Measurements from ENCODE around the gene NEO1.

The NEO1 gene

DNA sequence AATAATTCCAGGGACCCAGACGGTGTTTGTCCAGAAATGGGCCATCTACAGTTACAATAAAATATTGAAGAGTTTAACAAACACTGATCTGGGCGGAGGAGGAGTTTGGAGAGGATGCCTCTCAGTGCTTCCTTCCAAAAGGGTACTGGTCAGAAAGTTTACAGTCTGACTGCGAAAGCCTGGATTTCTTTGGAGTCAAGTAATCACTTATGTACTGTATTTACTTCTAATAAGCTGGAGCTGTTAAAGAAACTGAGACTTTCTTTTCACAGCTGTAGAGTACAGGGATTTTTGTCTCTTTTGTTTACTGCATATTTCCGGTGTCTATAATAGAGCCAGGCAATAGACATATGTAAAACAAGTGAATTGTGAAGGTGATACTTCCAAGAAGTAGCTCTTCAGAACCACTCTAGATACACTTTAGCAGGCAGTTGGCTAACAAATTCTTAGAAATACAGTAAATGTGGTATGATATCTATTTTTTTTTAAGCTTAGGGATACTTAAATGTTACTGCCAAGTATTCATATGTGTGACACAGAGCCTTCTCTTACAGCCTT is 22.1 kb upstream of the NEO1 start:
- Histone ChIP-seq H3K9ac (ENCODE audit: low read depth in 1 of 2, low read length in 2 of 2) (no peak overlapping the region), H3K4me1 (ENCODE audit: control insufficient read depth in 2 of 2, insufficient read depth in 2 of 2, low read length in 2 of 2) (peaks cover 0 to 12% of the 10 kb centered on the region in 2 donors), H3K9me3 (ENCODE audit: control insufficient read depth in 2 of 2, low read length in 2 of 2) (no peaks in the 10 kb centered on the region), H3K27ac (ENCODE audit: low read depth in 2 of 2, low read length in 2 of 2) (no peak overlapping the region), H3K4me3 (ENCODE audit: low read length in 2 of 2) (no peak overlapping the region), H3K27me3 (ENCODE audit: control insufficient read depth in 2 of 2, insufficient read depth in 2 of 2, low read length in 2 of 2) (no peaks in the 10 kb centered on the region), H3K36me3 (ENCODE audit: control insufficient read depth in 2 of 2, insufficient read depth in 2 of 2, low read length in 2 of 2) (no peaks in the 10 kb centered on the region)

DNA sequence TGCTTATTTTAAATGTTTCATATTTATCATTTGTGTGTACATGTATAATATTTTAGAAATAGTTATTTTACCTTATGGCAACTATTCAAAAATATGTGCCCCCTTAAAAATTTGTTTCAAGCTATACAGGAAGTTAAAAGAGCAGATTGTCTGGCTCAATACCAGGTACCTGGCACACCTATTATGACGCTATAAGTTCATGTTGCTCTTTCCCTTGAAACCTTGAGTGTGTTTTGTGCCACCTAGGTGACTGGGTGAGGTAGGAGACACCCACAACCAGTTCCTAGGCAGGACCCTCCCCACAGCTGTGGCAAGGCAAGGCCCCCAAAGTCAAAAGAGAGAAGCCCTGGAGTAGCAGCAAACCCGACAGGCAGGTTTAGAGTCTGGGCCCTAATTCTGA is 20.6 kb upstream of the NEO1 start:
- no peak overlapping the region for H3K27ac ChIP-seq (ENCODE audit: low read depth in 2 of 2, low read length in 2 of 2)
- no peaks in the 10 kb centered on the region for H3K27me3 ChIP-seq (ENCODE audit: control insufficient read depth in 2 of 2, insufficient read depth in 2 of 2, low read length in 2 of 2)
- peaks cover 0 to 12% of the 10 kb centered on the region in 2 donors for H3K4me1 ChIP-seq (ENCODE audit: control insufficient read depth in 2 of 2, insufficient read depth in 2 of 2, low read length in 2 of 2)
- no peaks in the 10 kb centered on the region for H3K9me3 ChIP-seq (ENCODE audit: control insufficient read depth in 2 of 2, low read length in 2 of 2)
- H3K9ac ChIP-seq (ENCODE audit: low read depth in 1 of 2, low read length in 2 of 2) = no peak overlapping the region
- no peaks in the 10 kb centered on the region for H3K36me3 ChIP-seq (ENCODE audit: control insufficient read depth in 2 of 2, insufficient read depth in 2 of 2, low read length in 2 of 2)
- H3K4me3 ChIP-seq (ENCODE audit: low read length in 2 of 2) = no peak overlapping the region

DNA sequence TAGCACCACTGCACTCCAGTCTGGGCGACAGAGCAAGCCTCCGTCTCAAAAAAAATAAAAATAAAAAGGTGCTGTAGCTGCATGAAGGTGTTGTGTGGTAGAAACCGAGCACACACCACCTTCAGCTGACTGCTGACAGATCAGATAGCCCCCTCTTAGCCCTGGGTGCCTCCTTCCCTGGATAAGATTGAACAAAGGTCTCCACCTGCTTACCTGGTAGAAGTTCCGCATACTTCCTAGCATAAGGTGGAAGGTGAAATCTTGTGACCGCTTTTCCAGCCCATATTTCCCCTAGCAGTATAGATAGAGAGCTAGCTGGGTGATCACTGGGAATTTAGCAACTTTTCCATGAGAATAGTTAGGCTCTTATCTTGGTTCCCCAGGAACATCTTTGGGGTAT is 18.7 kb upstream of the NEO1 start:
- no peak overlapping the region for H3K27ac ChIP-seq (ENCODE audit: low read depth in 2 of 2, low read length in 2 of 2)
- no peaks in the 10 kb centered on the region for H3K27me3 ChIP-seq (ENCODE audit: control insufficient read depth in 2 of 2, insufficient read depth in 2 of 2, low read length in 2 of 2)
- H3K36me3 ChIP-seq (ENCODE audit: control insufficient read depth in 2 of 2, insufficient read depth in 2 of 2, low read length in 2 of 2) = no peaks in the 10 kb centered on the region
- H3K9me3 ChIP-seq (ENCODE audit: control insufficient read depth in 2 of 2, low read length in 2 of 2) = no peaks in the 10 kb centered on the region
- H3K9ac ChIP-seq (ENCODE audit: low read depth in 1 of 2, low read length in 2 of 2) = no peak overlapping the region
- H3K4me1 ChIP-seq (ENCODE audit: control insufficient read depth in 2 of 2, insufficient read depth in 2 of 2, low read length in 2 of 2) = peaks cover 0 to 5% of the 10 kb centered on the region in 2 donors
- H3K4me3 ChIP-seq (ENCODE audit: low read length in 2 of 2) = no peak overlapping the region

DNA sequence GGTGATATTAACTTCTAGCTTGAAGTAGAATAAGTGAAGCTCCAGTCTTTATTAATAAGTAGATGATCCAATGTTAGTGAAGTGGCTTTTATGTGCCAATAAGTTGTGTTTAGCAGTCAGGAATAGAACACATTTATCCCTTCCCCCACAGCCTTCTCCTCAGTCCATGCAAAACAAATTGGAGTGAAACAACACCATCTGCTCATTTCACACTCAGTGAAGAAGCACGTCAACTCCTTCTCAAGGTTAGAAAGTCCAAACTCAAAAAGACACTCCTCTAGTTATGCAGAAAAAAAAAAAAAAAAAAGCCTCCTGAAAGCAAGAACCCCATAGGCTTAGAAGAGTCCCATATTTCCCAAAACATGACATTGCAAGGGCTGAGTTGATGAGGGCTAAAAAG is 18.0 kb upstream of the NEO1 start:
- Histone ChIP-seq H3K9me3 (ENCODE audit: control insufficient read depth in 2 of 2, low read length in 2 of 2) (no peaks in the 10 kb centered on the region), H3K4me1 (ENCODE audit: control insufficient read depth in 2 of 2, insufficient read depth in 2 of 2, low read length in 2 of 2) (peaks cover 0 to 2% of the 10 kb centered on the region in 2 donors), H3K27me3 (ENCODE audit: control insufficient read depth in 2 of 2, insufficient read depth in 2 of 2, low read length in 2 of 2) (no peaks in the 10 kb centered on the region), H3K4me3 (ENCODE audit: low read length in 2 of 2) (no peak overlapping the region), H3K36me3 (ENCODE audit: control insufficient read depth in 2 of 2, insufficient read depth in 2 of 2, low read length in 2 of 2) (no peaks in the 10 kb centered on the region), H3K27ac (ENCODE audit: low read depth in 2 of 2, low read length in 2 of 2) (no peak overlapping the region), H3K9ac (ENCODE audit: low read depth in 1 of 2, low read length in 2 of 2) (no peak overlapping the region)

DNA sequence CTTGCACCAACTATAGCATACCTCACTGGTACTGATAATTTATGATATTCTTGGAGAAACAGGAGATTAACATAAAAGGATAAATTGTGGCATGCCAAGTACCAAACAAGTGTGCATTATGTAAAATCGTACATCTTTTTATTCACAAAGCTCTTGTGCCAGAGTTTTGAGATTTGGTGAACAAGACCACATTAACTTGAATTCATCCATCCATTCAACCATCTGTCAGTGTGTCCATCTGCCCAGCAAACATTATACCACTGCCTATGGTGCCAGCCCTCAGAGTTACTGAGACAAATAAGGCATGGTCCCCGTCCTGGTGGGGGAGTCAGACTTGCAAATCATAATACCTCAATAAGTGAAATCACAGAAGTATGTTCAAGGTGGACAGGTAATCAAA is 17.0 kb upstream of the NEO1 start:
- Histone ChIP-seq H3K27me3 (ENCODE audit: control insufficient read depth in 2 of 2, insufficient read depth in 2 of 2, low read length in 2 of 2) (no peaks in the 10 kb centered on the region), H3K9me3 (ENCODE audit: control insufficient read depth in 2 of 2, low read length in 2 of 2) (no peaks in the 10 kb centered on the region), H3K4me1 (ENCODE audit: control insufficient read depth in 2 of 2, insufficient read depth in 2 of 2, low read length in 2 of 2) (peaks cover 0 to 2% of the 10 kb centered on the region in 2 donors), H3K4me3 (ENCODE audit: low read length in 2 of 2) (no peak overlapping the region), H3K9ac (ENCODE audit: low read depth in 1 of 2, low read length in 2 of 2) (no peak overlapping the region), H3K27ac (ENCODE audit: low read depth in 2 of 2, low read length in 2 of 2) (no peak overlapping the region), H3K36me3 (ENCODE audit: control insufficient read depth in 2 of 2, insufficient read depth in 2 of 2, low read length in 2 of 2) (no peaks in the 10 kb centered on the region)

DNA sequence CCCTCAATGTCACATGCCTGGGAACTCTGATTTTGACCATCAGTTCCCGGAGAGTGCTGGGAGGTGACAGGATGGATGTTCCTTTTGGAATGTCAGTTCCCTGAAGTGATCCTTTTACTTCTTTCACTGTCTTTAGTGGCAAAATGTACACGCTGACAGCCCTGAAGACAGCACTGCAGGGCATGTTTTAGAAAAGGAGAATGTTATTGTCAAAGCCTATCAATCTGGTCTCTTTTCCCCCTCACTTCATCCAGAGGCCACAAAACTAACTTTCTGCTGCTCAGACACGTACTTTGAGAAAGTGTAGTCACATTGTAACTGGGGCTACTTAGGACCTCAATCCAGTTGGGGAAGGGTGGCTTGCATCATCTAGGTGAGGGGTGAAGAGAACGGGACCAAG is 14.0 kb upstream of the NEO1 start:
- H3K27ac ChIP-seq (ENCODE audit: low read depth in 2 of 2, low read length in 2 of 2) = no peak overlapping the region

DNA sequence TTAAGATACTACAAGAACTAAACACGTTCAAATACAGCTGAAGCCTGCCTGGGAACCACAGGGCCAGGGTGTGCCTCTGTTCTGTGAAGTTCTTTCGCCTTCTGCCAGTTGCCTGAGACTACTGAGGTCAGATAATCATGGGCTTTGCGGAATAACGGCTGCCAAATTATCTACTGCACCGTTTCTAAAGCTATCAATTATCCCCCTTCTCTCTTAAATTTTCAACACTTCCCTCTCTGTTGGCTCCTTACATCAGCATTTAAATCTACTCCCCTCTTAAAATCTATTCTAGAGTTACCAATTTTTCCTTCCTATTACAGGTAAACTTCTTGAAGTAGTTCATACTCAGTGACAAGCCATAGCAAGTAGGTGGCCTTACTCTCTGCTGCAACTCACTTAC is 6.2 kb upstream of the NEO1 start:
- H3K36me3 ChIP-seq (ENCODE audit: control insufficient read depth in 2 of 2, insufficient read depth in 2 of 2, low read length in 2 of 2) = no peaks in the 10 kb centered on the region
- no peak overlapping the region for H3K4me3 ChIP-seq (ENCODE audit: low read length in 2 of 2)
- peaks cover 0 to 4% of the 10 kb centered on the region in 2 donors for H3K4me1 ChIP-seq (ENCODE audit: control insufficient read depth in 2 of 2, insufficient read depth in 2 of 2, low read length in 2 of 2)
- no peak overlapping the region for H3K9ac ChIP-seq (ENCODE audit: low read depth in 1 of 2, low read length in 2 of 2)
- no peaks in the 10 kb centered on the region for H3K9me3 ChIP-seq (ENCODE audit: control insufficient read depth in 2 of 2, low read length in 2 of 2)
- H3K27me3 ChIP-seq (ENCODE audit: control insufficient read depth in 2 of 2, insufficient read depth in 2 of 2, low read length in 2 of 2) = no peaks in the 10 kb centered on the region
- no peak overlapping the region for H3K27ac ChIP-seq (ENCODE audit: low read depth in 2 of 2, low read length in 2 of 2)

More for the DNA sequence above, 14.0 kb upstream of the NEO1 start:
- Histone ChIP-seq H3K4me1 (ENCODE audit: control insufficient read depth in 2 of 2, insufficient read depth in 2 of 2, low read length in 2 of 2) (no peaks in the 10 kb centered on the region), H3K4me3 (ENCODE audit: low read length in 2 of 2) (no peak overlapping the region), H3K9me3 (ENCODE audit: control insufficient read depth in 2 of 2, low read length in 2 of 2) (no peaks in the 10 kb centered on the region), H3K9ac (ENCODE audit: low read depth in 1 of 2, low read length in 2 of 2) (no peak overlapping the region), H3K27me3 (ENCODE audit: control insufficient read depth in 2 of 2, insufficient read depth in 2 of 2, low read length in 2 of 2) (no peaks in the 10 kb centered on the region), H3K36me3 (ENCODE audit: control insufficient read depth in 2 of 2, insufficient read depth in 2 of 2, low read length in 2 of 2) (no peaks in the 10 kb centered on the region)

DNA sequence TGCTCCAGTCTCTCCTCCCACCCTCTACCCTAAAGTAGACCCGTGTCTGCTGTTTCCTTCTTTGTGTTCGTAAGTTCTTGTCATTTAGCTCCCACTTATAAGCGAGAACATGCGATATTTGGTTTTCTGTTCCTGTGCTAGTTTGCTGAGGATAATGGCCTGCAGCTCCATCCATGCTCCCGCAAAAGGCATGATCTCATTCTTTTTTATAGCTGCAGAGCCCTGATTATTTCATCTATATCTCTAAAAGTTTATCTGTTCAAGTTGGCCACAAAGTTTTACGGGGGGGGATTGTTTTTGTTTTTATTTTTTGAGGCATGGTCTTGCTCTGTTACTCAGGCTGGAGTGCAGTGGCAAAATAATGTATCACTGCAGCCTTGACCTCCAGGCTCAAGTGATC is 4.4 kb upstream of the NEO1 start:
- H3K36me3 ChIP-seq (ENCODE audit: control insufficient read depth in 2 of 2, insufficient read depth in 2 of 2, low read length in 2 of 2) = no peaks in the 10 kb centered on the region
- no peak overlapping the region for H3K27ac ChIP-seq (ENCODE audit: low read depth in 2 of 2, low read length in 2 of 2)
- H3K4me3 ChIP-seq (ENCODE audit: low read length in 2 of 2) = no peak overlapping the region
- H3K27me3 ChIP-seq (ENCODE audit: control insufficient read depth in 2 of 2, insufficient read depth in 2 of 2, low read length in 2 of 2) = no peaks in the 10 kb centered on the region
- H3K9ac ChIP-seq (ENCODE audit: low read depth in 1 of 2, low read length in 2 of 2) = no peak overlapping the region
- no peaks in the 10 kb centered on the region for H3K9me3 ChIP-seq (ENCODE audit: control insufficient read depth in 2 of 2, low read length in 2 of 2)
- H3K4me1 ChIP-seq (ENCODE audit: control insufficient read depth in 2 of 2, insufficient read depth in 2 of 2, low read length in 2 of 2) = peaks cover 0 to 6% of the 10 kb centered on the region in 2 donors

DNA sequence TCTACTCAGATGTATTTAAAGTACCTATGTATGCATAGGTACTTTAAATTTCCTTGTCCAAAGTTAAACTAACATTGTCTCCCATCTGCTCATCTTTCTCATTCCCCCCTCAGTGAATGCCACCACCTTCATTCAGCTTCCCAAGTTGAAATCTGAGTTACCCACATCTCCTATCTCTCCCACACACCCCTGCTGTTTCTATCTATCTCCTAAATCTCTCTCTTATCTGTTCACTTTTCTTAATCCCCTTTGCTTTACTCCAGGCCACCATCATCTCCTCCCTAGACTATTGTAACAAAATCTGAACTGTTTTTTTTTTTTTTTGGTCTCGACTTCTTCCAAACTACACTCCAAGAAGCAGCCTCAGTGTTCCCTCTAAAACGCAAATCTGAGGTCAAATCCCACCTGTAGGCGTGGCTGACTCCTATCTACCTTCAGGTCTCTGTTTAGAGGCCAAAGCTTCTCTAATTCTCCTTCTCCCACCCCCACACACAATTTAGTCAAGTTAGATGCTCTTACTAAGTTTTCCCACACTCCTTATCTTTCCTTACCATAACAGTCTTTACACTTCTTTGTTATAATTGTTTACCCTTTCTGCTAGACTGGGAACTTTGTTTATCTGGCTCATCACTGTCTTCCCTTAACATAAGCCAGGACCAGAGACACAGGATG is 3.5 kb upstream of the NEO1 start:
- Histone ChIP-seq H3K9me3 (ENCODE audit: control insufficient read depth in 2 of 2, low read length in 2 of 2) (no peaks in the 10 kb centered on the region), H3K36me3 (ENCODE audit: control insufficient read depth in 2 of 2, insufficient read depth in 2 of 2, low read length in 2 of 2) (no peaks in the 10 kb centered on the region), H3K4me3 (ENCODE audit: low read length in 2 of 2) (no peak overlapping the region), H3K4me1 (ENCODE audit: control insufficient read depth in 2 of 2, insufficient read depth in 2 of 2, low read length in 2 of 2) (peaks cover 0 to 6% of the 10 kb centered on the region in 2 donors), H3K27ac (ENCODE audit: low read depth in 2 of 2, low read length in 2 of 2) (no peak overlapping the region), H3K9ac (ENCODE audit: low read depth in 1 of 2, low read length in 2 of 2) (no peak overlapping the region), H3K27me3 (ENCODE audit: control insufficient read depth in 2 of 2, insufficient read depth in 2 of 2, low read length in 2 of 2) (no peaks in the 10 kb centered on the region)

DNA sequence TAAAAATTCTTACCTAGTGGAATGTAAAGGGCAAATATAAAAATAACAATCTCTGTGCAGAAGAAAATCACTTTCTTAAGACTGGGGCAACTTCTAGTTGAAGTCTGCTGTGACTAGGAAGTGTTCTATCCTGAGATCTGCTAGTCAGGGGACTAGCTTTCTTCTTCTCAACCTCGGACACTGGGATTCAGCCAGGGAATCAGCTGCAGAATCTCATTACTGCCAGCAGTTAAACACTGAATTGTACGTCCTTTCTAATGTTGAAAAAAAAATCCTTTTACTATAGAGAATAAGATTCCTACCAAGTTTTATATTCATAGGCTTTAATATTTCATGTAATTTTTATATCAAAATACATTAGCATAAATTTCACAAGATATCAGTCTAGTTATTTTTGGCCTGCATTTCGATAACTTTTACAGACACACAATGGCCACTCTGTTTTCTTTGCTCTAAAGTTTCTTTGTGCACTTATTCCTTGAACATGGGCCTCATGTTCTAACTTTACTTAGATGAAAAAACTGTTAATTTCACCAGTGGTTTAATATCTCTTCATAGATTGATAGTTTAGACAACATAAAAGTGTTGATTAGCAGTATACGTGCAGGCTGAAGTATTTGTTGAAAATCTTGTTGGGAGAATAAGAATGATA is 2.6 kb upstream of the NEO1 start:
- Histone ChIP-seq H3K27ac (ENCODE audit: low read depth in 2 of 2, low read length in 2 of 2) (no peak overlapping the region), H3K27me3 (ENCODE audit: control insufficient read depth in 2 of 2, insufficient read depth in 2 of 2, low read length in 2 of 2) (no peaks in the 10 kb centered on the region), H3K4me3 (ENCODE audit: low read length in 2 of 2) (no peak overlapping the region), H3K4me1 (ENCODE audit: control insufficient read depth in 2 of 2, insufficient read depth in 2 of 2, low read length in 2 of 2) (peaks cover 0 to 8% of the 10 kb centered on the region in 2 donors), H3K9ac (ENCODE audit: low read depth in 1 of 2, low read length in 2 of 2) (no peak overlapping the region), H3K9me3 (ENCODE audit: control insufficient read depth in 2 of 2, low read length in 2 of 2) (no peaks in the 10 kb centered on the region), H3K36me3 (ENCODE audit: control insufficient read depth in 2 of 2, insufficient read depth in 2 of 2, low read length in 2 of 2) (no peaks in the 10 kb centered on the region)
